ENCODE data around the gene HECW1. TPM values are rescaled to one million over a fixed set of nuclear protein-coding genes. Genes with fewer than 3 reads are reported as not detected.
"Not testable (repeated sequence)": the region's sequence is repeated elsewhere in the genome, so short reads cannot be mapped to it uniquely, and the experiment has no call there.

Gene HECW1
- total and polyA plus RNA-seq, 2 experiments from 2014 or later: 11.0 to 21.8 TPM

- TF ChIP-seq ZNF462 (CRISPR knock-in tag; IDR thresholded peaks at IDR 0.05) (no peak), STAT1 (IDR thresholded peaks at IDR 0.05; ENCODE audit: unreplicated experiment) (no peak), ZNF114 (CRISPR knock-in tag; IDR thresholded peaks at IDR 0.05) (no peak), CREB1 (CRISPR knock-in tag; IDR thresholded peaks at IDR 0.05; ENCODE audit: low read depth) (no peak), NANOG (IDR thresholded peaks at IDR 0.05; ENCODE audit: borderline replicate concordance) (no peak), ZNF331 (CRISPR knock-in tag; IDR thresholded peaks at IDR 0.05; ENCODE audit: low read depth) (no peak)
These were observed 460.1 kb downstream of the HECW1 start (continued) for GRCh38 chr7:43572516-43573049.

GRCh38 chr7:43573832-43574231, 461.4 kb downstream of the HECW1 start:
- not testable (repeated sequence) for H3K4me3 Mint-ChIP-seq; H3K36me3 Mint-ChIP-seq (ENCODE audit: low read depth); H3K9me3 Mint-ChIP-seq

More at GRCh38 chr7:43573832-43574231, 461.4 kb downstream of the HECW1 start:
- H3K79me2 ChIP-seq (replicated peaks; ENCODE audit: insufficient read depth); H4K20me1 ChIP-seq (replicated peaks; ENCODE audit: insufficient read depth); H3K4me1 ChIP-seq (ENCODE audit: insufficient read depth); H3K4me1 Mint-ChIP-seq; H3K27ac Mint-ChIP-seq; H3F3A ChIP-seq (replicated peaks; ENCODE audit: low read depth); H3K4me3 ChIP-seq; H3K36me3 ChIP-seq (ENCODE audit: insufficient read depth); H3K27me3 ChIP-seq (ENCODE audit: insufficient read depth); H3K27me3 Mint-ChIP-seq (ENCODE audit: insufficient read depth, low read depth, poor library complexity); H3K27ac ChIP-seq (ENCODE audit: low read depth); ATAC-seq; H3K4me2 ChIP-seq; H2AFZ ChIP-seq; DNase-seq (ENCODE audit: low spot score): not testable (repeated sequence)
- peaks cover 12% of the 10 kb centered on the region for H3K9me2 ChIP-seq (ENCODE audit: insufficient read depth)
